Measurements from ENCODE around the gene EEF1AKMT4. TPM values are rescaled to one million over a fixed set of nuclear protein-coding genes. Genes with fewer than 3 reads are reported as not detected.

Gene EEF1AKMT4
- total RNA-seq, 5 donors from 2014 or later (not counting 1 experiment from before 2014, with no cell fraction given), result 0.37 to 4.0 (median 2.3) TPM

GRCh38 chr3:184230081-184230602 lies 19.3 kb upstream of the EEF1AKMT4 start:
- no peak overlapping the region for H3K27ac ChIP-seq (ENCODE audit: low read length)
- DNase-seq (no peak), ATAC-seq (replicated peaks in 1 of 4) (no peak)
- 2% methylated on average over 37 of the region's 61 CpGs for WGBS (ENCODE audit: insufficient coverage)
- no peaks in the 10 kb centered on the region for H3K9me3 ChIP-seq
- Mint-ChIP-seq H3K27me3 (peaks cover 41 to 48% of the 10 kb centered on the region in 2 donors), H3K36me3 (no peaks in the 10 kb centered on the region), H3K9me3 (no peaks in the 10 kb centered on the region), H3K4me1 (peaks cover 15 to 17% (median 15%) of the 10 kb centered on the region in 3 donors), H3K4me3 (peak overlapping the region in 2 of 3 donors; percentile 59 to 82), H3K27ac (no peak overlapping the region)
- H3K4me1 ChIP-seq (ENCODE audit: control insufficient read depth in 1 of 2, extremely low read depth in 1 of 2, insufficient read depth in 2 of 2, low read length in 2 of 2), result peaks cover 4 to 23% of the 10 kb centered on the region in 2 experiments
- peaks cover 10 to 75% of the 10 kb centered on the region in 2 experiments for H3K27me3 ChIP-seq (replicated peaks in 1 of 2; ENCODE audit: control insufficient read depth in 2 of 2, extremely low read depth in 1 of 2, insufficient read depth in 2 of 2, low read length in 1 of 2)
- CTCF ChIA-PET, result interaction anchor here (1.0 to 3.3 kb wide), 2 partner anchors 20 to 21 kb away, joined by 3 to 14 read pairs; partner anchors contain the start of gene EEF1AKMT4 (in 1 of the 2)
- H3K36me3 ChIP-seq (ENCODE audit: control insufficient read depth in 2 of 2, extremely low read depth in 1 of 2, insufficient read depth in 1 of 2, low read length in 1 of 2), result no peaks in the 10 kb centered on the region
- POLR2A ChIA-PET, result no interaction called here
- H3K4me3 ChIP-seq (ENCODE audit: control insufficient read depth in 1 of 2, extremely low read depth in 1 of 2, low read length in 1 of 2), result peak overlapping the region; percentile 50 to 77

DNA sequence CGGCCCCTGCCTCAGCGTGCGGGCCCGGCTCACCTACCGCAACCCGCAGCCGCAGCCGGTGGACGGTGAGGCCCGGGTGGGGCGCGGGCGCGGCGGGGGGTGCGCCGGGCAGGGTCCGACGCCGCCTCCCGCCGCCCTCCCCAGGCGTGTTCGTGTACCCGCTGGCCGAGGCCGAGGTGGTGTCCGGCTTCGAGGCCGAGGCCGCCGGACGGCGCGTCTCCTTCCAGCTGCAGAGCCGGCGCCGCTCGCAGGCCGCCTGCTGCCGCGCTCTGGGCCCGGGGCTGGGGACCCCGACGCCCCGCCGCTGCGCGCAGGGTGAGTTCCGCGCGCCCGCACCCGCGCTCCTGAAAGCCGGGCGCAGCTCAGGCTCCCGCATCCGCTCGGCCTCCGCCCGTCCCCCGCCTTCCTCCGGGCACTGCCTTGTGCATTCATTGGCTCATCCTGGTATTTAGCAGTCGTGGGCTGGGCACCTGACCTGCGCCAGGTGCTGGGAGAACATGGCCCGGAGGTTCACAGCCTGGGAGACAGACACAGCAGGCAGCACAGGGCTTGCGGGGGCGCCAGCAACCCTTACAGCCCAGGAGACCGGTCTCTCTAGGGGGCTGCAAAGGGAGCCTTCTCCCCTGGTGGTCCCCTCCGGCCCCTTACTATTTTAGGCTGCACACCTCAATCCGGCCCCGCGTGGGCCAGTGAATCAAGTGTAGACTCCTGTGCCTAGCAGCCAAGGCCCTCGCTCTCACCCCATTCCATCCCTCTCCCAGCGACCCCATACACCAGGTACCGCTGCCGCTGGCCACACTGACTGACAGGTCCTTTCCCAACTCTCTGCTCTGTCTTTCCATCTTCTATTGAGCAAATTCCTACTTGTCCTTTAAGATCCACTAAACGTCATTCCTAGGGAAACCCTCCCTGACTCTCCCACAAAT lies 18.6 kb upstream of the EEF1AKMT4 start:
- Mint-ChIP-seq H3K27ac (no peak overlapping the region), H3K36me3 (no peaks in the 10 kb centered on the region), H3K4me1 (peaks cover 15 to 17% (median 15%) of the 10 kb centered on the region in 3 donors), H3K9me3 (no peaks in the 10 kb centered on the region), H3K27me3 (peaks cover 37 to 43% of the 10 kb centered on the region in 2 donors), H3K4me3 (peak overlapping the region; percentile 73 to 82 (median 79))
- ChIA-PET CTCF (interaction anchor here (0.6 to 3.3 kb wide), 3 partner anchors 19 to 213 kb away, joined by 3 to 14 read pairs (median 3); partner anchors contain the start of gene EEF1AKMT4 (in 1 of the 2)), POLR2A (no interaction called here)
- H3K4me1 ChIP-seq (ENCODE audit: control insufficient read depth in 1 of 2, extremely low read depth in 1 of 2, insufficient read depth in 2 of 2, low read length in 2 of 2), result peaks cover 4 to 23% of the 10 kb centered on the region in 2 experiments
- H3K36me3 ChIP-seq (ENCODE audit: control insufficient read depth in 2 of 2, extremely low read depth in 1 of 2, insufficient read depth in 1 of 2, low read length in 1 of 2), result no peaks in the 10 kb centered on the region
- ATAC-seq (replicated peaks in 1 of 4) (no peak), DNase-seq (peak in 1 of 35 experiments; percentile 15)
- 8% methylated on average over 79 of the region's 79 CpGs for WGBS (ENCODE audit: insufficient coverage)
- no peak overlapping the region for H3K4me3 ChIP-seq (ENCODE audit: control insufficient read depth in 1 of 2, extremely low read depth in 1 of 2, low read length in 1 of 2)
- H3K9me3 ChIP-seq, result no peaks in the 10 kb centered on the region
- H3K27ac ChIP-seq (ENCODE audit: low read length), result no peak overlapping the region
- peaks cover 10 to 73% of the 10 kb centered on the region in 2 experiments for H3K27me3 ChIP-seq (replicated peaks in 1 of 2; ENCODE audit: control insufficient read depth in 2 of 2, extremely low read depth in 1 of 2, insufficient read depth in 2 of 2, low read length in 1 of 2)

- DNase-seq, result no peak
Observed at GRCh38 chr3:184231671-184232070, 17.8 kb upstream of the EEF1AKMT4 start.

GRCh38 chr3:184233127-184233843 lies 16.2 kb upstream of the EEF1AKMT4 start:
- H3K36me3 Mint-ChIP-seq, result no peaks in the 10 kb centered on the region
- H3K27ac ChIP-seq (ENCODE audit: low read length), result no peak overlapping the region
- peaks cover 4 to 21% of the 10 kb centered on the region in 2 experiments for H3K4me1 ChIP-seq (ENCODE audit: control insufficient read depth in 1 of 2, extremely low read depth in 1 of 2, insufficient read depth in 2 of 2, low read length in 2 of 2)
- H3K9me3 ChIP-seq, result no peaks in the 10 kb centered on the region
- DNase-seq, result no peak
- H3K4me3 ChIP-seq (ENCODE audit: control insufficient read depth in 1 of 2, extremely low read depth in 1 of 2, low read length in 1 of 2), result no peak overlapping the region
- CTCF ChIA-PET, result interaction anchor here in 1 of 2 donors (0.7 kb wide), 1 partner anchor 30 kb away, joined by 3 read pairs; no protein-coding TSS in a partner anchor
- 89% methylated on average over 13 of the region's 23 CpGs for WGBS (ENCODE audit: insufficient coverage)
- H3K27ac Mint-ChIP-seq, result no peak overlapping the region
- peaks cover 12 to 25% (median 17%) of the 10 kb centered on the region in 3 donors for H3K4me1 Mint-ChIP-seq
- H3K27me3 ChIP-seq (replicated peaks in 1 of 2; ENCODE audit: control insufficient read depth in 2 of 2, extremely low read depth in 1 of 2, insufficient read depth in 2 of 2, low read length in 1 of 2), result peaks cover 8 to 58% of the 10 kb centered on the region in 2 experiments
- no peak for ATAC-seq (replicated peaks in 1 of 4)
- no peak overlapping the region for H3K4me3 Mint-ChIP-seq
- H3K9me3 Mint-ChIP-seq, result no peaks in the 10 kb centered on the region
- peaks cover 22 to 29% of the 10 kb centered on the region in 2 donors for H3K27me3 Mint-ChIP-seq
- POLR2A ChIA-PET, result no interaction called here
- H3K36me3 ChIP-seq (ENCODE audit: control insufficient read depth in 2 of 2, extremely low read depth in 1 of 2, insufficient read depth in 1 of 2, low read length in 1 of 2), result no peaks in the 10 kb centered on the region

More at GRCh38 chr3:184231671-184232070, 17.8 kb upstream of the EEF1AKMT4 start:
- H3K4me3 Mint-ChIP-seq, result peak overlapping the region; percentile 73 to 79 (median 79)
- Histone ChIP-seq H3K4me1 (ENCODE audit: control insufficient read depth in 1 of 2, extremely low read depth in 1 of 2, insufficient read depth in 2 of 2, low read length in 2 of 2) (peaks cover 4 to 23% of the 10 kb centered on the region in 2 experiments), H3K36me3 (ENCODE audit: control insufficient read depth in 2 of 2, extremely low read depth in 1 of 2, insufficient read depth in 1 of 2, low read length in 1 of 2) (no peaks in the 10 kb centered on the region), H3K4me3 (ENCODE audit: control insufficient read depth in 1 of 2, extremely low read depth in 1 of 2, low read length in 1 of 2) (no peak overlapping the region), H3K27ac (ENCODE audit: low read length) (no peak overlapping the region), H3K27me3 (replicated peaks in 1 of 2; ENCODE audit: control insufficient read depth in 2 of 2, extremely low read depth in 1 of 2, insufficient read depth in 2 of 2, low read length in 1 of 2) (peaks cover 10 to 72% of the 10 kb centered on the region in 2 experiments), H3K9me3 (no peaks in the 10 kb centered on the region)
- ATAC-seq (replicated peaks in 1 of 4), result no peak
- no peak overlapping the region for H3K27ac Mint-ChIP-seq
- H3K4me1 Mint-ChIP-seq, result peaks cover 15 to 17% (median 15%) of the 10 kb centered on the region in 3 donors
- no peaks in the 10 kb centered on the region for H3K36me3 Mint-ChIP-seq
- peaks cover 33 to 38% of the 10 kb centered on the region in 2 donors for H3K27me3 Mint-ChIP-seq
- WGBS (ENCODE audit: insufficient coverage), result 56% methylated on average over 3 of the region's 3 CpGs
- ChIA-PET POLR2A (no interaction called here), CTCF (interaction anchor here in 1 of 2 donors (0.6 kb wide), 1 partner anchor 212 kb away, joined by 3 read pairs; no protein-coding TSS in a partner anchor)
- no peaks in the 10 kb centered on the region for H3K9me3 Mint-ChIP-seq

GRCh38 chr3:184234224-184234623 lies 15.2 kb upstream of the EEF1AKMT4 start:
- H3K4me1 ChIP-seq (ENCODE audit: control insufficient read depth in 1 of 2, extremely low read depth in 1 of 2, insufficient read depth in 2 of 2, low read length in 2 of 2), result peaks cover 4 to 14% of the 10 kb centered on the region in 2 experiments
- no peak overlapping the region for H3K4me3 ChIP-seq (ENCODE audit: control insufficient read depth in 1 of 2, extremely low read depth in 1 of 2, low read length in 1 of 2)
- ChIA-PET CTCF (no interaction called here), POLR2A (no interaction called here)
- Mint-ChIP-seq H3K9me3 (no peaks in the 10 kb centered on the region), H3K4me1 (peaks cover 8 to 20% (median 10%) of the 10 kb centered on the region in 3 donors), H3K36me3 (no peaks in the 10 kb centered on the region), H3K4me3 (no peak overlapping the region), H3K27me3 (peaks cover 19 to 23% of the 10 kb centered on the region in 2 donors), H3K27ac (no peak overlapping the region)
- H3K9me3 ChIP-seq, result no peaks in the 10 kb centered on the region
- H3K27ac ChIP-seq (ENCODE audit: low read length), result no peak overlapping the region
- no peaks in the 10 kb centered on the region for H3K36me3 ChIP-seq (ENCODE audit: control insufficient read depth in 2 of 2, extremely low read depth in 1 of 2, insufficient read depth in 1 of 2, low read length in 1 of 2)
- ATAC-seq (replicated peaks in 1 of 4) (no peak), DNase-seq (no peak)
- 64% methylated on average over 4 of the region's 4 CpGs for WGBS (ENCODE audit: insufficient coverage)
- peaks cover 8 to 50% of the 10 kb centered on the region in 2 experiments for H3K27me3 ChIP-seq (replicated peaks in 1 of 2; ENCODE audit: control insufficient read depth in 2 of 2, extremely low read depth in 1 of 2, insufficient read depth in 2 of 2, low read length in 1 of 2)

All from T-cell (primary cell).